HepG2 (cell line): ENCODE data around the gene RERE. TPM values are rescaled to one million over a fixed set of nuclear protein-coding genes. Genes with fewer than 3 reads are reported as not detected.

Source experiments
- ATAC-seq: fragments of 200-7000 bp; cut with Tn5 transposase; 3 replicates; pipeline ENCODE4 v1.9.1; 2020; ENCODE audit warnings: mild to moderate bottlenecking, moderate library complexity
- BruUV-seq: library from RNA; stranded (reverse); fragments of 400-500 nt; replicated peaks from 2 replicates; lab custom pipeline; 2021; lab: Mats Ljungman, UMichigan
- CTCF ChIA-PET: fragments of 300-600 bp; formaldehyde crosslinking; extraction: SDS; loops from one replicate; lab custom pipeline; 2021; ENCODE audit warnings: low total read pairs, inconsistent platforms, low intra/inter-chr PET ratio; lab: Yijun Ruan, JAX
- POLR2A ChIA-PET: fragments of 350-600 bp; sonication (Branson Sonifier 250); formaldehyde crosslinking; loops from one replicate; lab custom pipeline; 2020; ENCODE audit warnings: antibody characterized with exemption, inconsistent platforms; lab: Yijun Ruan, JAX
- DNase-seq: peaks from one replicate; pipeline ENCODE4 v3.0.0-alpha.2; 2015; ENCODE audit warnings: low spot score
- FAIRE-seq: peaks from 3 replicates; lab custom pipeline; 2011; peaks lifted over from hg19 to GRCh38; lab: Jason Lieb, UNC
- H2AFZ ChIP-seq: one replicate; pipeline ENCODE4 v1.6.1; 2011; ENCODE audit warnings: low read length, inconsistent platforms
- H3K27ac ChIP-seq: fragments of 300-600 bp; 3 replicates; pipeline ENCODE4 v1.8.0; 2011; ENCODE audit warnings: mixed run types, mild to moderate bottlenecking, mixed read lengths, low read length, inconsistent platforms; ENCODE audit not compliant: insufficient read depth; ENCODE audit errors: extremely low read length
- H3K27me3 ChIP-seq, 2 experiments: fragments of 200-600 bp in 1 of 2; 2 replicates in 1 of 2; 3 replicates in 1 of 2; pipeline versions ENCODE4 v1.6.0 to v1.8.0; 2011; ENCODE audit warnings: low read length in 2 of 2, mild to moderate bottlenecking in 2 of 2, moderate library complexity in 2 of 2, inconsistent platforms in 1 of 2; ENCODE audit not compliant: insufficient read depth in 2 of 2, control insufficient read depth in 1 of 2
- H3K36me3 ChIP-seq, 2 experiments: fragments of 200-600 bp in 1 of 2; replicated peaks in 1 of 2; 2 replicates in 1 of 2; 3 replicates in 1 of 2; pipeline versions ENCODE4 v1.5.1 to v1.8.0; 2011; ENCODE audit warnings: low read length in 2 of 2, inconsistent platforms in 1 of 2; ENCODE audit not compliant: insufficient read depth in 2 of 2, control insufficient read depth in 1 of 2
- H3K4me1 ChIP-seq: 2 replicates; pipeline ENCODE4 v1.5.1; 2012; ENCODE audit warnings: low read length, inconsistent platforms; ENCODE audit not compliant: insufficient read depth
- H3K4me2 ChIP-seq: 2 replicates; pipeline ENCODE4 v1.6.0; 2011; ENCODE audit warnings: low read depth, low read length, inconsistent platforms
- H3K4me3 ChIP-seq, 3 experiments: fragments of 200-600 bp in 1 of 3; sonication (generic), shearing (Covaris generic) in 1 of 3; replicated peaks in 1 of 3; 2 replicates each; pipeline ENCODE4 v1.5.1; 2011 to 2016; ENCODE audit warnings: low read length in 3 of 3, inconsistent platforms in 2 of 3, low read depth in 2 of 3, mild to moderate bottlenecking in 2 of 3, control low read depth in 1 of 3, mixed read lengths in 1 of 3; ENCODE audit not compliant: insufficient read depth in 1 of 3
- H3K79me2 ChIP-seq: one replicate; pipeline ENCODE4 v1.6.1; 2011; ENCODE audit warnings: low read length, inconsistent platforms; ENCODE audit not compliant: insufficient read depth
- H3K9ac ChIP-seq: 2 replicates; pipeline ENCODE4 v1.6.0; 2011; ENCODE audit warnings: mild to moderate bottlenecking, low read depth, low read length, inconsistent platforms; ENCODE audit not compliant: insufficient read depth
- H3K9me3 ChIP-seq: 2 replicates; pipeline ENCODE4 v1.5.1; 2012; ENCODE audit warnings: mild to moderate bottlenecking, low read length
- H4K20me1 ChIP-seq: 2 replicates; pipeline ENCODE4 v1.6.0; 2011; ENCODE audit warnings: inconsistent platforms, mild to moderate bottlenecking, low read length, moderate library complexity; ENCODE audit not compliant: insufficient read depth
- GLMP ChIP-seq: sonication (generic); formaldehyde crosslinking; IDR thresholded peaks from 2 replicates; pipeline ENCODE4 v1.9.0; 2021; ENCODE audit warnings: missing genetic modification reagents, mild to moderate bottlenecking, borderline replicate concordance
- HMGXB4 ChIP-seq, 2 experiments: sonication (generic) in 1 of 2; formaldehyde crosslinking in 1 of 2; IDR thresholded peaks; 2 replicates each; pipeline versions ENCODE4 v1.4.0 to v1.6.1; 2018 to 2020; ENCODE audit warnings: missing genetic modification reagents in 2 of 2, borderline replicate concordance in 1 of 2, low read depth in 1 of 2, mild to moderate bottlenecking in 1 of 2, missing biosample characterization in 1 of 2
- NPAS2 ChIP-seq: sonication (generic); formaldehyde crosslinking; IDR thresholded peaks from 2 replicates; pipeline ENCODE4 v1.8.0; 2022; ENCODE audit warnings: mild to moderate bottlenecking, missing genetic modification reagents, borderline replicate concordance
- SMAD9 ChIP-seq: sonication (generic); formaldehyde crosslinking; IDR thresholded peaks from 2 replicates; pipeline ENCODE4 v1.5.1; 2020; ENCODE audit warnings: mild to moderate bottlenecking, missing genetic modification reagents
- ZKSCAN8 ChIP-seq: IDR thresholded peaks from 2 replicates; pipeline ENCODE4 v1.6.1; 2016; ENCODE audit warnings: borderline replicate concordance, missing genetic modification reagents, missing compliant biosample characterization
- ZNF138 ChIP-seq: sonication (generic); formaldehyde crosslinking; IDR thresholded peaks from 2 replicates; pipeline ENCODE4 v1.5.0; 2020; ENCODE audit warnings: mild to moderate bottlenecking, low read depth, missing genetic modification reagents
- ZNF180 ChIP-seq: sonication (generic); formaldehyde crosslinking; IDR thresholded peaks from 2 replicates; pipeline ENCODE4 v1.4.0; 2020; ENCODE audit warnings: low read depth, missing genetic modification reagents, borderline replicate concordance
- ZNF20 ChIP-seq: sonication (generic); formaldehyde crosslinking; IDR thresholded peaks from 2 replicates; pipeline ENCODE4 v1.4.0; 2020; ENCODE audit warnings: mild to moderate bottlenecking, moderate library complexity, missing genetic modification reagents
- ZNF549 ChIP-seq: sonication (generic); formaldehyde crosslinking; IDR thresholded peaks from 2 replicates; pipeline ENCODE4 v1.5.0; 2020; ENCODE audit warnings: missing genetic modification reagents
- ZNF672 ChIP-seq: sonication (generic); formaldehyde crosslinking; IDR thresholded peaks from 2 replicates; pipeline ENCODE4 v1.8.1; 2022; ENCODE audit warnings: missing genetic modification reagents
- ZNF850 ChIP-seq: sonication (generic); formaldehyde crosslinking; conservative IDR thresholded peaks from 2 replicates; pipeline ENCODE4 v1.9.0; 2021; ENCODE audit warnings: mild to moderate bottlenecking, missing genetic modification reagents
- WGBS: methylation state at CpG from one replicate; pipeline ENCODE4 v1.1.6; 2017; ENCODE audit warnings: low lambda C conversion rate; 5-methylcytosine and 5-hydroxymethylcytosine counted together
- in situ Hi-C: cut with HindIII; loops from 2 replicates; pipeline ENCODE4 v1.10.0; 2017; ENCODE audit warnings: low pct_unique_long_range_greater_than_20kb; ENCODE audit not compliant: extremely low pct_ligation_motif_present
- intact Hi-C: fragments of 100-400 bp; cut with micrococcal nuclease; formaldehyde crosslinking; loops from one replicate; pipeline ENCODE4 v1.10.0; 2022; ENCODE audit not compliant: unreplicated experiment
- polyA plus RNA-seq, 8 experiments: library from polyadenylated mRNA; depleted of rRNA in 3 of 8; stranded (reverse) in 7 of 8; unstranded in 1 of 8; fragments of >200 nt; fragmentation: Illumina TruSeq in 4 of 8; extraction: Trizol in 4 of 8; gene quantifications; 2 replicates each; pipeline versions ENCODE4 v1.2.1 to v1.2.3, GENCODE V29; 2011 to 2016; ENCODE audit warnings: low read depth in 4 of 8, missing spikeins in 1 of 8, mixed read lengths in 1 of 8; ENCODE audit not compliant: insufficient read depth in 1 of 8
- total RNA-seq, 5 experiments: library from RNA; depleted of rRNA; stranded (reverse); fragments of >200 nt; fragmentation: Illumina TruSeq; extraction: Trizol; gene quantifications; 2 replicates each; pipeline ENCODE4 v1.2.3, GENCODE V29; 2016; ENCODE audit warnings: low read depth in 1 of 5

Gene RERE
- total and polyA plus RNA-seq, 2 of the 13 experiments (the other 11 are each of a cell fraction or from before 2014, with no cell fraction given) = 18.3 to 21.9 TPM

- TF ChIP-seq ZNF138 (CRISPR knock-in tag) (no peak), ZNF20 (CRISPR knock-in tag) (no peak), SMAD9 (no peak), ZNF180 (CRISPR knock-in tag) (no peak), GLMP (CRISPR knock-in tag) (no peak), NPAS2 (CRISPR knock-in tag) (no peak), ZNF549 (no peak), ZNF850 (no peak), ZNF672 (CRISPR knock-in tag) (no peak), ZKSCAN8 (CRISPR knock-in tag) (no peak), HMGXB4 (CRISPR knock-in tag; IDR thresholded peaks at IDR 0.05; ENCODE audit: borderline replicate concordance in 1 of 2, low read depth in 1 of 2) (no peak)
- no peaks in the 10 kb centered on the region; the same call in 1 of the 2 replicates for H4K20me1 ChIP-seq
- H3K27me3 ChIP-seq = no peaks in the 10 kb centered on the region
- H3K4me3 ChIP-seq = no peak overlapping the region
- no peaks in the 10 kb centered on the region for H3K4me1 ChIP-seq
- ATAC-seq (no peak), FAIRE-seq (no peak), DNase-seq (no peak)
- peaks cover 27% of the 10 kb centered on the region for H3K79me2 ChIP-seq
- in situ Hi-C loops = no loop called here
- no peak overlapping the region for H2AFZ ChIP-seq
- intact Hi-C loops = no loop called here
- TSS peak; percentile 8 for BruUV-seq
- POLR2A ChIA-PET = no interaction called here
- no peak overlapping the region for H3K4me2 ChIP-seq
- H3K36me3 ChIP-seq = peaks cover 18 to 43% of the 10 kb centered on the region in 2 experiments
- no peaks in the 10 kb centered on the region for H3K9me3 ChIP-seq
- 87% methylated on average over 4 of the region's 4 CpGs for WGBS
- CTCF ChIA-PET = no interaction called here
- no peak overlapping the region for H3K9ac ChIP-seq
- H3K27ac ChIP-seq = no peak overlapping the region
These were observed 361.0 kb downstream of the RERE start for GRCh38 chr1:8456308-8456912.
